Endothelial cell of umbilical vein (primary cell): ENCODE results near the gene CSMD2.

ENCODE experiments used
- CTCF ChIP-seq, 2 donors: IDR thresholded peaks; 1 replicate in 1 of 2; 2 replicates in 1 of 2; pipeline ENCODE4 v1.5.1; 2011; ENCODE audit warnings: low read length in 2 of 2, mild to moderate bottlenecking in 2 of 2, moderate library complexity in 2 of 2, control low read depth in 1 of 2, inconsistent platforms in 1 of 2, low read depth in 1 of 2; ENCODE audit not compliant: insufficient read depth in 1 of 2; ENCODE audit errors: extremely low read depth in 1 of 2
- EZH2 ChIP-seq: IDR thresholded peaks from 2 replicates; pipeline ENCODE4 v1.6.1; 2012; ENCODE audit warnings: borderline replicate concordance, low read depth, mild to moderate bottlenecking, moderate library complexity, low read length, inconsistent platforms; ENCODE audit not compliant: severe bottlenecking
- FOS ChIP-seq: IDR thresholded peaks from 2 replicates; pipeline ENCODE4 v1.6.1; 2011; ENCODE audit warnings: mild to moderate bottlenecking, low read length, moderate library complexity, borderline replicate concordance; ENCODE audit not compliant: insufficient read depth
- GATA2 ChIP-seq: IDR thresholded peaks from 2 replicates; pipeline ENCODE4 v1.7.0; 2011; ENCODE audit warnings: low read depth, mild to moderate bottlenecking, moderate library complexity, mixed read lengths, low read length; ENCODE audit not compliant: insufficient read length, insufficient read depth
- JUN ChIP-seq: IDR thresholded peaks from 2 replicates; pipeline ENCODE4 v1.6.1; 2011; ENCODE audit warnings: borderline replicate concordance, low read depth; ENCODE audit not compliant: insufficient read length, insufficient read depth
- POLR2A ChIP-seq: IDR thresholded peaks from 2 replicates; pipeline ENCODE4 v1.6.1; 2012; ENCODE audit warnings: low read depth, mild to moderate bottlenecking, control low read depth, low read length
- POLR2AphosphoS5 ChIP-seq: IDR thresholded peaks from 2 replicates; pipeline ENCODE4 v1.6.1; 2012; ENCODE audit warnings: low read depth, mild to moderate bottlenecking, control low read depth, low read length, moderate library complexity; ENCODE audit not compliant: insufficient read depth

- TF ChIP-seq GATA2 (no peak), EZH2 (no peak), POLR2AphosphoS5 (no peak), CTCF (IDR thresholded peaks at IDR 0.05; ENCODE audit: extremely low read depth in 1 of 2, insufficient read depth in 1 of 2, low read depth in 1 of 2, low read length in 2 of 2) (no peak), POLR2A (no peak), FOS (no peak), JUN (no peak)
These were observed 34.9 kb upstream of the CSMD2 start for GRCh38 chr1:34199927-34200326.
